Retinal pigment epithelial cell (primary cell): ENCODE measurements around the gene ADK.

ENCODE experiments used
- DNase-seq: peaks from one replicate; pipeline ENCODE4 v3.0.0-alpha.2; 2010; ENCODE audit warnings: low read depth
- H3K4me3 ChIP-seq: 2 replicates; pipeline ENCODE4 v1.5.1; 2011; ENCODE audit warnings: mild to moderate bottlenecking, low read length, control low read depth, moderate library complexity
- TF ChIP-seq, protein P1 (sequence below): conservative IDR thresholded peaks from 2 replicates; pipeline ENCODE4 v1.5.1; 2011; ENCODE audit warnings: low read depth, low read length, control low read depth, inconsistent platforms

ADK gene

DNA sequence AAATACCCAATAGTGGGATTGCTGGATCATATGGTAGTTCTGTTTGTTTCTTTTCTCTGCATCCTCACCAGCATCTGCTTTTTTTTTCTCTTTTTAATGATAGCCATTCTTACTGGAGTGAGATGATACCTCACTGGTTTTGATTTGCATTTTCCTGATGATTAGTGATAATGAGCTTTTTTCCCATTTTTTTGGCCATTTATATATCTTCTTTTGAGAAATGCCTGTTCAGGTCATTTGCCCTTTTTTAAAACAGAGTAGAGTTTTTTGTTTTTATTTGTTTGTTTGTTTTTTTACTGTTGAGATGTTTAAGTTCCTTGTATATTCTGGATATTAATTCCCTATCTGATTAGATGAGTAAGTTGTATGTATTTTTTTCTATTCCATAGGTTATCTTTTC, 469.6 kb downstream of the ADK start:
- no peak for DNase-seq
- TF ChIP-seq, protein P1, sequence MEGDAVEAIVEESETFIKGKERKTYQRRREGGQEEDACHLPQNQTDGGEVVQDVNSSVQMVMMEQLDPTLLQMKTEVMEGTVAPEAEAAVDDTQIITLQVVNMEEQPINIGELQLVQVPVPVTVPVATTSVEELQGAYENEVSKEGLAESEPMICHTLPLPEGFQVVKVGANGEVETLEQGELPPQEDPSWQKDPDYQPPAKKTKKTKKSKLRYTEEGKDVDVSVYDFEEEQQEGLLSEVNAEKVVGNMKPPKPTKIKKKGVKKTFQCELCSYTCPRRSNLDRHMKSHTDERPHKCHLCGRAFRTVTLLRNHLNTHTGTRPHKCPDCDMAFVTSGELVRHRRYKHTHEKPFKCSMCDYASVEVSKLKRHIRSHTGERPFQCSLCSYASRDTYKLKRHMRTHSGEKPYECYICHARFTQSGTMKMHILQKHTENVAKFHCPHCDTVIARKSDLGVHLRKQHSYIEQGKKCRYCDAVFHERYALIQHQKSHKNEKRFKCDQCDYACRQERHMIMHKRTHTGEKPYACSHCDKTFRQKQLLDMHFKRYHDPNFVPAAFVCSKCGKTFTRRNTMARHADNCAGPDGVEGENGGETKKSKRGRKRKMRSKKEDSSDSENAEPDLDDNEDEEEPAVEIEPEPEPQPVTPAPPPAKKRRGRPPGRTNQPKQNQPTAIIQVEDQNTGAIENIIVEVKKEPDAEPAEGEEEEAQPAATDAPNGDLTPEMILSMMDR: no peak
- H3K4me3 ChIP-seq: no peak overlapping the region

DNA sequence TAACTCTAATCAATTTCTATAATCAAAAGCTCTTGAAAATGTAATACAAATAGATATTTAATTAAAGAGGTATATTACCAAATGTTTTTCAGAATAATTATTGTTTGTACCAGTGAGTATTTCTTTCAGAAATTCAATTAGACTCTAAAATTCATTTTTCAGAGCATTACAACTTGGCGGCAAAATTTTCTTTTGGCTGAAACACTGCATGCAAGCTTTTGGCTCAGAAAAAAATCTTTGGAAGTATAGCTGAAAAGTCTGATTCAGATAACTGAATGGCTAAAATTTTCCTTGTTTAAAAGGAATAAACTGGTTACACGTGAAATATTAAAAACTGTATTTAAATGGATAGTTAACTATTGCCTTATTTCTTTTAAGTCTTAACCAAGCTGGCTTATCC, 472.8 kb downstream of the ADK start:
- H3K4me3 ChIP-seq: no peak overlapping the region
- no peak for DNase-seq
- TF ChIP-seq, protein P1: no peak

DNA sequence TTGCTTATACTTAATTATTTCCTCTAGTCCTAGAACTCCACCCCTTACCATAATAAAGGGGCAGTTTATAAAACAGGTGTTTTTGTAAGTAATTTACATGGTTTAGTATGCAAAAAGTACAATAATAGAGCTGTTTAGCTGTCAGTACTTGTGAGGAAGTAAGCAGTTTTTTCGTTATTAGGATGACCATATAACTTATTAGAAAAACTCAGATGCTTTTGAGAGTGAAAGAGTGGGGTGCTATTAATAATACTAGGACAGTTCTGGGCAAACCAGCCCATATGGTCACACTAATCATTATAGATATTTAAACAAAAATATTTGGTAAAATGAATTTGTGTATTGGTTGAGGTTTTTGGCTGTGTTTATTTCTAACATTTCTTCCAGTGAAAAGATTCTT, 473.5 kb downstream of the ADK start:
- no peak overlapping the region for H3K4me3 ChIP-seq
- TF ChIP-seq, protein P1: no peak
- no peak for DNase-seq

DNA sequence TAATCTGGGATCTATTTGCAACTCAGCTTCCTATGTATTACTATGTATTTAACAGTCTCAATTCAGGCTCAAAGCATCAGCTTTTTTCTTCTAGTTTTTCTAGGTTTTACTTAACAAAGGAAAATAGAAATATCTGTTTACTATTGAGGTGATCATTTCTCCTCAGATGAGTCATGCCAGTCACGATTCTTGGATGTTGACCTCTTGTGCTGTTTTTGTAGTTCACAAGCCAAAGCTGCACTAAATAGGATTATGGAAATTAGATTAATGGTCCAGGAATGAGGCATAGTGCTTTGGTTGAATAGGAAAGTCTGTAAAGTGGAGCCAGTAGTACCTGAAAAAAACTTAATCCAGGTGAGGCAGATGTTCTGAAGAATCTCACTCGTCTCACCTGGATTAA, 477.1 kb downstream of the ADK start:
- H3K4me3 ChIP-seq: no peak overlapping the region
- TF ChIP-seq, protein P1: no peak
- peak; percentile 54 for DNase-seq

DNA sequence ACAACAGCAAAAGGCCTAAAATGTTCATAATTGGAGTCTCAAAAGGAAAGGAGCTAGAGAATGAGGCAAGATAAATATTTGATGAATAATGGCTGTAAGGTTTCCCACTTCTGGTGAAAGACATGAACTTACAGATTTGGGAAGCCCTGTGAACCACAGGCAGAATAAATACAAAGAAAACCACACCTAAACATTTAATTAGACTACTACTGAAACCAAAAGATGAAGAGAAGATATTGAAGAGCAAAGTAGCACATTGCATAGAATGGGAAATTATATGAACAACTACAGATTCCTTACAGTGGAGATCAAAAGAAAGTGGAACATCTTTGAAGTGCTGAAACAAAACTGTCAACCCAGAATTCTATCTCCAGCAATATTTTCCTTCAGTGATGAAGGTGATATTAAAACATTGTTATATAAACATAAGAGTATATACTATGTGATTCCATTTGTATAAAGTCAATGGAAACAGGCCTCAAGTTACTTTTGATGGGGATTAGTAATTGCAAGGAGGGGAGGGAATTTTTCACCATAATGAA, 484.0 kb downstream of the ADK start:
- no peak overlapping the region for H3K4me3 ChIP-seq
- no peak for DNase-seq
- TF ChIP-seq, protein P1: no peak

DNA sequence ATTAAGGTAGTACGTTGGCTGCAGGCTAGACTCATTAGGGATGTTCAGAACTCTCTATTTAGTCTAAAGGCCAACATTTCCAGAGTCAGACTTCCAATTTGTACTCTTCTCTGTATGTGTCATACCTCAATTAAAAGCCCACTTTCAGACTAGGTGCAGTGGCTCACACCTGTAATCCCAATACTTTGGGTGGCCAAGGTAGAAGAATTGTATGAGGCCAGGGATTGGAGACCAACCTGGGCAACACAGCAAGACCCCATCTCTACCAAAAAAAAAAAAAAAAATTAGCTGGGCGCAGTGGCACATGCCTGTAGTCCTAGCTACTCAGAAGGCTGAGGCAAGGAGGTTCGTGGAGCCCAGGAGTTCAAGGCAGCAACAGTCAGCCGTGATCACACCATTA, 484.6 kb downstream of the ADK start:
- no peak for DNase-seq
- no peak overlapping the region for H3K4me3 ChIP-seq
- TF ChIP-seq, protein P1: no peak

DNA sequence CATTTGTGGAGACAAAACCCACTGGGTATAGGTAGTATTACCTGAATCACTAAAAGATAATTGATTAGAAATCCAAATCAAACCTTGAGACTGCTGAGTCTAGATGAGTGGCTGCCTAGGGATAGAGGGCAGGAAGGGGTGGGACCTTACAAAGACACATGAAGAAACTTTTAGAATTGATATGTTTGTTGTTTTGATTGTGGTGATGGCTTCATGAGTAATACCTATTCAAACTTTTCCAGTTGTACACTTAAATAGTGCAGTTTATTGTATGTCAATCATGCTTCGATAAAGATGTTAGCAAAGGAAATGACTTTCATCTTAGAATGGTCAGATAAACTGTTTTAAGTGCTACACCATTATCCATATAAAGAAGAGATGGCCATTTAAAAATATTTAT, 486.7 kb downstream of the ADK start:
- H3K4me3 ChIP-seq: no peak overlapping the region
- TF ChIP-seq, protein P1: no peak
- no peak for DNase-seq
